GM12864 (cell line): ENCODE data around the gene ARAP2.

Source experiments
- DNase-seq: peaks from one replicate; pipeline ENCODE4 v3.0.0-alpha.2; 2011; ENCODE audit warnings: low read depth
- H3K4me3 ChIP-seq: 2 replicates; pipeline ENCODE4 v1.5.1; 2011; ENCODE audit warnings: mild to moderate bottlenecking, low read depth, low read length, control low read depth
- TF ChIP-seq, protein P1 (sequence below): IDR thresholded peaks from 2 replicates; pipeline ENCODE4 v1.5.1; 2011; ENCODE audit warnings: low read depth, mild to moderate bottlenecking, moderate library complexity, low read length, control low read depth, inconsistent platforms; ENCODE audit errors: missing control alignments

The ARAP2 gene

DNA sequence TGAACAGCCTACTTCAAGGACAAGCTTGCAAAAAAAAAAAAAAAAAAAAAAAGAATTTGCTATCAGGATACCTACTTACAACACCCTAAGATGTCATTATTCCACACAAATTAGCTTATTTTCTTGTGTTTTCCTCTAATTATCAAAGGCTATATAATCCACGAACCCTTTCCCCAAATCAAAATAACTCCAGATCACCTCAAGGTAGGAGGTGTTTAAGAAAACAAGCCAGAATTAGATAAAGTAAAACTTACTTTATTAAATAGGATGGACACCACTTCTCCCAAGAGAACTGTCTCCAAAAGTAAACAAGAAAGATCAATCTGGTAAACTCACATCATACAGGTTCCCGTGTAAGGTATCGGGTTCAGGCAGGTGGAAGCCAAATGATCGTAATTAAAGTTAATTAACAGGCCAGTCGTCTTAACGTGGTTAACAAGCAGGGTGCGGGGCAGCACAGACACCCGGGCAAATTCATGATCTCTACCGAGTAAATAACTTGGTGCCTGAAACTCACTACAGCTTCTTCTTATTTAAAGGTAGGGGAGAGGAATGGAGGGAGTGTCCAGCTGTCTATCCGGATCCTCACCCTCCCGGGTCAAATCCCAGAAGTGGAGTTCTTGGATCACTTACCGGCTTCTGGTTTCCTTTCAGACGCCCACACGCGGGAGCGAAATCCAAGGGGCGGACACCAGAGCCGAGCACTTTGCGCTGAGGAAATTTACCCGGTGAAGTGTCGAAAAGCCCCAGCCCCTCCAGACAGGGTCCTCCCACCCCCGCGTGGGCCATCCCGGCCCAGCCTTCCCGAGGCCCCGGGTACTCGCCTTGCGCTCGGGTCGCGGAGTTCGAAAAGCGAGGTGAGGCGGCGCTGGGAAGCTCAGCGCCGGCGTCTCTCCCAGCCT, 708 bp downstream of the ARAP2 start:
- peak overlapping the region; percentile 82 for H3K4me3 ChIP-seq
- no peak for DNase-seq
- TF ChIP-seq, protein P1, sequence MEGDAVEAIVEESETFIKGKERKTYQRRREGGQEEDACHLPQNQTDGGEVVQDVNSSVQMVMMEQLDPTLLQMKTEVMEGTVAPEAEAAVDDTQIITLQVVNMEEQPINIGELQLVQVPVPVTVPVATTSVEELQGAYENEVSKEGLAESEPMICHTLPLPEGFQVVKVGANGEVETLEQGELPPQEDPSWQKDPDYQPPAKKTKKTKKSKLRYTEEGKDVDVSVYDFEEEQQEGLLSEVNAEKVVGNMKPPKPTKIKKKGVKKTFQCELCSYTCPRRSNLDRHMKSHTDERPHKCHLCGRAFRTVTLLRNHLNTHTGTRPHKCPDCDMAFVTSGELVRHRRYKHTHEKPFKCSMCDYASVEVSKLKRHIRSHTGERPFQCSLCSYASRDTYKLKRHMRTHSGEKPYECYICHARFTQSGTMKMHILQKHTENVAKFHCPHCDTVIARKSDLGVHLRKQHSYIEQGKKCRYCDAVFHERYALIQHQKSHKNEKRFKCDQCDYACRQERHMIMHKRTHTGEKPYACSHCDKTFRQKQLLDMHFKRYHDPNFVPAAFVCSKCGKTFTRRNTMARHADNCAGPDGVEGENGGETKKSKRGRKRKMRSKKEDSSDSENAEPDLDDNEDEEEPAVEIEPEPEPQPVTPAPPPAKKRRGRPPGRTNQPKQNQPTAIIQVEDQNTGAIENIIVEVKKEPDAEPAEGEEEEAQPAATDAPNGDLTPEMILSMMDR, result no peak

DNA sequence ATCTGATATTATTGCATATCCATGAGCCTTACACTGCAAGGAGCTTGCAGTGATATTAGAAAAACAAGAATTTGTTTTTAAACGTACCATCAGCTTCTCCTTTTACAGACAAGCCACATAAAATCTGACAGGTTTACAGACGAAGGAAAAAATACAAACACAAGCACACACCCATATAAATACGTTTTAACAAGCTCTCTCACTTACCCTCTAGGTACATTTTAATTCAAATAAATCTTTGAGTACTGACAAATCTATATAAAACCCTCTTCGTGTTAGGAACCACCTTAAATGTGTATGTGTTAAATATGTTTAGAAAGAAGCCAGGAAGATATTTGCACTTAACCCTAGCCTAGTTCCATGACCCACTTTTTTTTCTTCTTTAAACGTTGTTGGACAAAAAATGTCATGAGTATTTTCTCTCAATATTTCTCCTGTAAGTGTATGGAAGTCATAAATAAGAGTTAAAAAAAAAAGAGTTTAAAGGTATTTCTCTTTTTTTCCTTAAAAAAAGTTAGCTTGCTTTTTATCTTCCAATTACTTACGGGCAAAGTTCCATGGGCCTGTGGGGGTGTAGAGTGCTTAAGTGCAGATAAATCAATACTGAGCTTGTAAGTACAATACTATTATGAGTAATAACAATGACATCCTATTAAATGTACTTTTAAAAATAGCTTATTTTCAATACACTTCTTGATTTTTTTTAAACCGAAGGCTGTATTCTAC, 1.5 kb downstream of the ARAP2 start:
- TF ChIP-seq, protein P1, result no peak
- H3K4me3 ChIP-seq, result peak overlapping the region; percentile 82; the same call in 1 of the 2 replicates

DNA sequence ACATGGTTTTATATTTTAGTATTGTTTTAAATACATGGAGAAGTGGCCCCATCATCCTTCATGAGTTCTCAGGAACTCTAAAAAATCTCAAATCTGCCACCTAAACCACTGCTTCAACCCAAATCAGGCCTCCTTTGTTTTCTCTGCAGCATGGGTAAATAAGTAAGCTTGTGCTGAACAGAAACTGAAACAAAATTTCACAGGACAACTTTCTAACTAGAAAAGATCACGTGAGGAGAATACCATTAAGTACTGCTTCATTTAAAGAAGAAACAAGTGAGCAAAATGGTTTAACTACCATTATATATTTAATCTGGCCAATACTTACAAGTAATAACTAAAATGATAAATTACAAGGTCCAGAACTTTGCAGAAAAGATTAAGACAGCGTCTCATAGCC, 2.5 kb downstream of the ARAP2 start:
- peak; percentile 61 for DNase-seq
- peak overlapping the region; percentile 82; the same call in 1 of the 2 replicates for H3K4me3 ChIP-seq
- TF ChIP-seq, protein P1, result no peak

More for the DNA sequence above, 1.5 kb downstream of the ARAP2 start:
- no peak for DNase-seq

DNA sequence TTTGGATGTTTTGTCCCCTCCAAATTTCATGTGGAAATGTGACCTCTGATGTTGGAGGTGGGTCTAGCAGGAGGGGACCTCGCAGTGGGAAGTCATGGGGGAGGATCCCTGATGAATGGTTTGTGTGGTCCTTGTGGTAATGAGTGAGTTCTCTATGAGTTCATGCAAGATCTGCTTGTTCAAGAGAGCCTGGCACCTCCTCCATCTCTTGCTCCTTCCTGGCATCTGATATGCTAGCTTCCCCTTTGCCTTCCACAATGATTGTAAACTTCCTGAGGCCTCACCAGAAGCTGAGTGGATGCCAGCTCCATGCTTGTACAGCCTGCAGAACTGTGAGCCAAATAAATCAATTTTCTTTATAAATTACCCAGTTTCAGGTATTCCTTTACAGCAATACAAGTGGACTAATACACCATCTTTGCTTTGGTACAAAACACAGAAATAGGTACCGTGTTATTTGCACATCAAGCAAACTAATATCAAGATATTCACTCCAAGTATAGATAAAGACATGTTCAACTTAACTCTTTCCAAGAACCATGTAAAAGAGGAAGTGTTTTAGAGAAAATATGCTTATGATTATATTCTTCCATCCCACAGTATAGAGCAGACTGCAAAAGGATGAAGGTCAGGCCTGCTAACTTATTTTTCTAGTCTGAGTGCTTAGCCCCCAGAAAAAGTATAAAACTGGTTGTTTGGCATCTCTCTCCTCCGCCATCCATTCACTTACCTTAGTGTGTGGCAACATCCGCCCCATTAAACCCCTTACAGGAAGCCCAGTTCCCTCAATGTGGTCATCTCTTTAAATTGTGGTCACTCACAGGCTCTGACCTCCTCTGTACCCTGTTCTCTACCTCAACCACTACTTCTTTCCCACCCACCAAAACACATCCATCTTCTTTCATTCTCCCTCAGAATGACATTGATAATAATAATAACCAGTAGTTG, 6.7 kb downstream of the ARAP2 start:
- H3K4me3 ChIP-seq, result no peak overlapping the region
- TF ChIP-seq, protein P1, result no peak
- no peak for DNase-seq

DNA sequence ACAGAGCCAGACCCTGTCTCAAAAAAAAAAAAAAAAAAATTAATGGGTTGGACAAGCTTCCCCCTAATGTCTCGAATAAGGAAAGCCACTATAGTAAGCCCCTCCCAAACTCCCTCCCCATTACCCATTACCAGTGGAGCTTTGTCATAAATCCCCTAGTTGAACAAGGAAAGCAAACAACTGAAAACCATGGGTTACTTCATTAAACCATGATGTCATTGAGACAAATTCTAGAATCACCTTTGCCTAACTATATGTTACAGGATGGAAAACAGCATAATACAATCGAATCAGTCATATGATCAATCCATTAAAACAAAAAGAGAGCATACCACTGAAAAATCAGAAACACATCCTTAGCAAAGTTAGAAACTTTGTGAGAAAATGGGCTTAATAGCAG, 8.2 kb downstream of the ARAP2 start:
- TF ChIP-seq, protein P1, result no peak
- no peak overlapping the region for H3K4me3 ChIP-seq
- DNase-seq, result no peak

DNA sequence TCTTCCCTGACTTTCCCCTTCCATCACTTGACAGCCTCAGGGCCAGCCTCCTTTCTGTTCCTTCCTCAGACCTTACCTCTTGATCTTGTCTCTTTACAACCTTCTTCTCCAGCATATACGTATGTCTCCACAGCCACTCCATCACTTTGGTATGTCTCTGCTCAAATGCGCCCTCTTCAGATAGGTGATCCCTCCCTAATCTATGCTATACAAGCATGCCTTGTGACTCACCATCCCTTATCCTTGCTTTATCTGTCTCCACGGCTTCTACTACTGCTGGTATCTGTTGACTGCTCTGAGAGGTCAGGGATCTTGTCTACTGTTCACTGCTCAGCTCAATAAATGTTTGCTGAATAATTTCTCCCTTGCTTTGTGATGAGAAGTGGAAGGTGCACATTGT, 9.0 kb downstream of the ARAP2 start:
- no peak overlapping the region for H3K4me3 ChIP-seq
- DNase-seq, result no peak
- TF ChIP-seq, protein P1, result no peak
